Measurements from ENCODE around the gene MASTL. TPM values are rescaled to one million over a fixed set of nuclear protein-coding genes. Genes with fewer than 3 reads are reported as not detected.
"Not testable (repeated sequence)": the region's sequence is repeated elsewhere in the genome, so short reads cannot be mapped to it uniquely, and the experiment has no call there.

MASTL gene
- 1 to 10 TPM; 7.2 to 8.4 TPM for total RNA-seq
- long read RNA-seq, partial matches to known transcripts = 1 of 3 reads
- long read RNA-seq, other reads (novel, unspliced or antisense) = 1 of 3 reads

GRCh38 chr10:27155066-27155754 lies at the start of gene MASTL:
Gene MASTL (plus strand): TSS chr10:27155352. CDS start chr10:27155427, 75 bp downstream.
- ATAC-seq (peak; percentile 89), DNase-seq (peak; percentile 92 to 93)
- intact Hi-C loops (cut with DNase I, micrococcal nuclease) = no loop called here

- ATAC-seq = no peak
- intact Hi-C loops (cut with DNase I, micrococcal nuclease) = no loop called here
These were observed 47.0 kb upstream of the MASTL start for GRCh38 chr10:27108165-27108564.

DNA sequence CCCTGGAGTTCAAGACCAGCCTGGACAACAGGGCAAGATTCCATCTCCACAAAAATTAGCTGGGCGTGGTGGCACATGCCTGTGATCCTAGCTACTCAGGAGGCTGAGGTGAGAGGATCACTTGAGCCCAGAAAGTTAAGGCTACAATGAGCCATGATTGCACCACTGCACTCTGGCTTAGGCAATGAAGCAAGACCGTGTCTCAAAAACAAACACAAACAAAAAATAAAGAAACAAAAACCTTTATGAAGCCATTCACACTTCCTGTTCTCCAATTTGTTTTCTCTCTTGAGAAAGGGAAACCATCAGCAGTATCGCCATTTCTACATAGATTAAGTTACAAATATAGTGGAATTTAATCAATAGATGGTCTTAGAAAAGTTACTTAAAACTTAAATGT lies 20.8 kb upstream of the MASTL start:
- no peak for ATAC-seq
- DNase-seq = no peak

More at GRCh38 chr10:27108165-27108564, 47.0 kb upstream of the MASTL start:
- DNase-seq = no peak

GRCh38 chr10:27138277-27138676 lies 16.9 kb upstream of the MASTL start:
- intact Hi-C loops (cut with DNase I, micrococcal nuclease) = no loop called here
- ATAC-seq (no peak), DNase-seq (no peak)

More for the DNA sequence above, 20.8 kb upstream of the MASTL start:
- intact Hi-C loops (cut with DNase I, micrococcal nuclease) = no loop called here

GRCh38 chr10:27143686-27144085 lies 11.5 kb upstream of the MASTL start:
- intact Hi-C loops (cut with DNase I, micrococcal nuclease) = no loop called here
- DNase-seq (no peak), ATAC-seq (peak; percentile 82)

GRCh38 chr10:27145937-27146336 lies 9.2 kb upstream of the MASTL start:
- ATAC-seq (no peak), DNase-seq (no peak)
- intact Hi-C loops (cut with DNase I, micrococcal nuclease) = no loop called here

GRCh38 chr10:27147701-27148100 lies 7.5 kb upstream of the MASTL start:
- intact Hi-C loops (cut with DNase I, micrococcal nuclease) = no loop called here

GRCh38 chr10:27150261-27150660 lies 4.9 kb upstream of the MASTL start:
- intact Hi-C loops (cut with DNase I, micrococcal nuclease) = no loop called here
- ATAC-seq (no peak), DNase-seq (no peak)

More at GRCh38 chr10:27147701-27148100, 7.5 kb upstream of the MASTL start:
- ATAC-seq = no peak
- DNase-seq = no peak

DNA sequence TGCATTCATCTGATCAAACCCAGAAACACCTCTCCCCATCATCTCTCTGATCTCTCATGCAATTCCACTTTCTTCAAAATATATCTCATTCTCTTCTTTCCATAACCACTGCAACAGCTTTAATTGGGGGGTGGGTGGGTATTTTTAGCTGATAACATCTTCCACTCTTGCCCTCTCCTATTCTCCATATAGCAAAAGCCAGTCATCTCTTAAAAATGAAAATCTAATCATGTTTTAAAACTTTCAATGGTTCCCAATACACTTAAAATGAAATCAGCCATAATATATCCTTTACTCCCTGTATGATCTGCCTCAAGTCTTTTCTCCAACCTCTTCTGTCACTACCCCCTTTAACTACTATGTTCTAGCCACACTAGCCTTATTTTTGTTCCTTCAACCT lies 2.5 kb upstream of the MASTL start:
- intact Hi-C loops (cut with DNase I, micrococcal nuclease) = no loop called here
- ATAC-seq = no peak
- DNase-seq = no peak

GRCh38 chr10:27153329-27153728 lies 1.8 kb upstream of the MASTL start:
- ATAC-seq (no peak), DNase-seq (no peak)
- intact Hi-C loops (cut with DNase I, micrococcal nuclease) = no loop called here

DNA sequence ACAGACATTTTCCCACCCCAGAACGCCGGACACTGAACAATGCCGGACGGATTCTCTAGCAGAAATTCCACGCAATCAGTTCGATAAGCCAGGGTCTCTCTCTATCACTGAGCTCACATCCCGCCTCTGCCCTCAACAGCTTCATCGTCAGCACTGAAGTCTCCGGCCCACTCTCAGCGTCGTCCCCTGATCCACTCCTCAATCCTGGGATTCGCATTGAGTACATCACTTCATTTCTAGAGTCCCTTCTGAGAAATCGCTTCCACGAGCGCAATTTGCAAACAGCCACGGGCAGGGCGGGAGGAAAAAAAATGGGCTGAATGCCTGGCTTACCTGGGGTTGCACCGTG lies 1.3 kb upstream of the MASTL start:
- DNase-seq = no peak
- peak; percentile 11 for ATAC-seq
- intact Hi-C loops (cut with DNase I, micrococcal nuclease) = no loop called here

DNA sequence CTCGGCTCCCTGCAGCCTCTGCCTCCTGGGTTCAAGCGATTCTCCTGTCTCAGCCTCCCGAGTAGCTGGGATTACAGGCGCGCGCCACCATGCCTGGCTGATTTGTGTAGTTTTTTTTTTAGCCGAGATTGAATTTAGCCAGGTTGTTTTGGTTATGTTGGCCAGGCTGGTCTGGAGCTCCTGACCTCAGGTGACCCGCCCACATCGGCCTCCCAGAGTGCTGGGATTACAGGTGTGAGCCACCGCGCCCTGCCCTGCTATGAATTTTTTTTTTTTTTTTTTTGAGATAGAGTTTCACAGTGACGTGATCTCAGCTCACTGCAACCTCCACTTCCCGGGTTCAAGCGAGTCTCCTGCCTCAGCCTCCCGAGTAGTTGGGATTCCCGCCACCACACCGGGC lies 1.4 kb downstream of the MASTL start:
- intact Hi-C loops (cut with DNase I, micrococcal nuclease); ATAC-seq: not testable (repeated sequence)
- peak; percentile 41 to 56 for DNase-seq

DNA sequence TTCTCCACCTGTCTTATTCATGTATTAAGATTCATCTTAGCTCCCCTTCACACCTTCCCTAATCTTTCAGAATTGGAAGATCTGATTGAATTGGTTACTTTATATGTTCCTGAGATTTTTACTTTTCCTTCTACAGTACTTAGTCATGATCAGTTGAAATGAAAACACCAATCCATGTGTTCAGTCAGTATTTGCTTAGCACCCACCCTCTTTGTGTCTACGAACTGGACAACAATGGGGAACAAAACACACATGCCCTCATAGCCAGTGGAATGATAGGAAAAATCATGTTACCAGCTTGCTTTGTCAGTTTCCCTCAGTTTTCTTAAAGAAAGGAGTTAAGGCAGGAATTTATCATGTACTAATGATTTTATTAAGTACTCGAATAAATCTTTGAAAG lies 2.0 kb downstream of the MASTL start:
- ATAC-seq = no peak
- intact Hi-C loops (cut with DNase I, micrococcal nuclease) = no loop called here
- DNase-seq = no peak

- intact Hi-C loops (cut with DNase I, micrococcal nuclease) = no loop called here
- DNase-seq (no peak), ATAC-seq (no peak)
These were observed 3.3 kb downstream of the MASTL start for GRCh38 chr10:27158421-27158820.

- ATAC-seq (no peak), DNase-seq (no peak)
- intact Hi-C loops (cut with DNase I, micrococcal nuclease) = no loop called here
These were observed 14.7 kb downstream of the MASTL start for GRCh38 chr10:27169849-27170248.

DNA sequence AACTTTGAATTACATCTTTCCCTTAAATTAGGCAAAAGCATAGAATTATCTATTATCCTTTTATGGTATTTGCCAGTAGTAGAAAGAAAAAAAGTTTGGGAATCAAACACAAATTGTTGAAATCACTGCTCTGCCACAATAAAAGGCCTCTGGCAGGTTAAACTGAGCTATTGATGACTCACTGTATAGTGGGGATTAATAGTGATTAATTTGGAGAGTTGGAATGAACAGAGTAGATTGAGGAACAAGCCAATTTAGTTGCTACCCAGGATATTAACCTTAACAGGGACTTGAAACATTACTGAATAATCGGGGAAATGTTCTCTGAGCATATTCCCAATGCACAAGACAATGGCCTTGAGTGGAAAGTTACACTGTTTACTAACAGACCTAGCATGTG lies 33.1 kb downstream of the MASTL start:
- ATAC-seq (no peak), DNase-seq (no peak)
- intact Hi-C loops (cut with DNase I, micrococcal nuclease) = no loop called here

DNA sequence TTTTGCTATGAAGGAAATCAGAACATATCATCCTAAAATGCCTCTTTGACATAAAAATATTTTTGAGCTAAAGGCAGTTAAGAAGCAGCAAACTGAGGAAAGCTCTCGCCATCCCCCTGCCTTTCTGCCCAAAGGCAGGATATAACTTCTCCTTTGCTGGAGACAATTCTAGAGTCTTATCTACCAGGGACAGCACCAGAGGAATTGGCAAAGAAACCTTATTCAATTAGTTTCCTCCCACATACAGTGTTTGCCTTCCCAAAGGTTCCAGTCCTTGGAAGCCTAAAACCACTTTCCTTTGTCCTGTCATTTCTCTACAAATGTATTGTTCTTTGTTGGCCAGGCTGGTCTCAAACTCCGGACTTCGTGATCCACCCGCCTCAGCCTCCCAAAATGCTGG lies 33.7 kb downstream of the MASTL start:
- DNase-seq (no peak), ATAC-seq (no peak)
- intact Hi-C loops (cut with DNase I, micrococcal nuclease) = no loop called here

DNA sequence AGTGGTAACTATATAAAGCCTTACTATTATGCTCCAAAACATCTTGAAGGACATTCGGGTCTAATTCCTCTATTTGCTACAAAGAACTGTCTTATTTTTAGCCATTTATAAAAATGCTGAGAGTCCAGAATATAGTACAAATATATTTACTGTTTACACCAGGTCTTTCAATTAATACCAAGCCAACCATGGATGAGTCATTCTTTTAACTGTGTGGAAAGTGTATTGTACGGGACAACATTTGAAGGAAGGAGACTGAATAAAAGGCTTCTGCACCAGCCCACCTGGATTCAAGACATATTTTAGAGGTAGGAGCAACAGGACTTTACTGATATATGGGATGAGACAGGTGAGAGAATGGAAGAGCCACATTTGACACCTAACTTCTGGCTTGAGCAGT lies 35.4 kb downstream of the MASTL start:
- no peak for ATAC-seq
- intact Hi-C loops (cut with DNase I, micrococcal nuclease) = no loop called here
- DNase-seq = no peak

DNA sequence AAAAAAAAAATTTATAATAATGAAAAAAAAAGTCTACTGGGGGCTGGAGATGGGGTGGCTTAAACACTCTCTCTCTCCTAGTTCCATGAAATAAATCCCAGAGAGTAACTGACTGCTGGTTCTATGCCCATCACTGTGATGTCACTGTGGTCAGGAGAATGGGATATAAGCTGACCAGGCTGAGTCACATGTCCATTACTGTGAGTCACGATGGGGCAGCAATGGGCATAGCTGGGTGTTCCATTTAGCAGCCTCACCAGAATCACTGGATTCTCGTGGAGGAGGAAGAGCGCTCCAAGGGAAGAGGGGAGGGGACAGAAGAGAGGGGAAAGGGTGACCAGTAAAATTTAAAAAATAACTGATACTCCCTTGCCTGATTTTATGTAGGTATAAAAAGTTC lies 37.1 kb downstream of the MASTL start:
- DNase-seq = no peak
- ATAC-seq = peak; percentile 31

DNA sequence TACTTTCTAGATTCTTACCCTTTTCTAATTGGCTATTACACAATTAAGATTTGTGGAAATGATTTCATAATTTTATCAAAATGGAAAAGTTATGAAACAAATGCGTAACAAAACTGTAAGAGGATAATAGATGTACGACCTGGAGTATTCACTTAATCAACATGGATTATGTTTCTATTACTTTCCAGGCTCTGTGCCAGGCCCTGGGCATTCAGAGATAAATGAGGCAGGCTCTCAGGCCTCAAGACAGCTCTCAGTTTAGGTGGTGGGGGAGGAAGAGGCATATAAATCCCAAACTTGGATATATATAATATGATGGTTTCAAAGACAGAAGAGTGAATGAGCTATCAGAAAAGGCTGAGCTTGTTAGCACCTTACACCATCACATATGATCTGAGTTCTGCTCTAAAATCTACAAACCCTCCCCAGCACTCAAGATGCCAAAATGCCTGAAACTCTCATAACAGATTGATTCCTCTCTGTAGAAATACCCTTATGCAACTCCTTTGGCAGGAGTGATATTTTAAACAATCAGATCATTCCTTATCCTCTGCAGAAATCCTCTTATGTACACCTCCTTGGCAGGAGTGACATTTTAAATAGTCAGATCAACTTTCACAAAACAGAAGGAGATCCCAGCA lies 42.9 kb downstream of the MASTL start:
- intact Hi-C loops (cut with DNase I, micrococcal nuclease) = no loop called here
- no peak for DNase-seq

More for the DNA sequence above, 37.1 kb downstream of the MASTL start:
- intact Hi-C loops (cut with DNase I, micrococcal nuclease) = no loop called here

GRCh38 chr10:27203806-27204205 lies 48.7 kb downstream of the MASTL start:
- DNase-seq (no peak), ATAC-seq (no peak)
- intact Hi-C loops (cut with DNase I, micrococcal nuclease) = no loop called here

More for the DNA sequence above, 42.9 kb downstream of the MASTL start:
- no peak for ATAC-seq

Data from left colon (tissue), 2 donors.